Measurements from ENCODE around the gene SORL1. TPM values are rescaled to one million over a fixed set of nuclear protein-coding genes. Genes with fewer than 3 reads are reported as not detected.
A peak's percentile ranks its signal among the peaks of the same experiment; 100 is the strongest.

The SORL1 gene
- total and polyA plus RNA-seq, 2 of the 13 experiments (the other 11 are each of a cell fraction or from before 2014, with no cell fraction given), result 21.3 to 148 TPM

GRCh38 chr11:121563900-121564822, 112.0 kb downstream of the SORL1 start (continued):
- TF ChIP-seq THAP9 (CRISPR knock-in tag; IDR thresholded peaks at IDR 0.05; ENCODE audit: borderline replicate concordance), result no peak
- TF ChIP-seq ZMYM3 (CRISPR knock-in tag; IDR thresholded peaks at IDR 0.05), result no peak

- intact Hi-C loops (cut with micrococcal nuclease; ENCODE audit: unreplicated experiment) (loop anchor here (2.0 kb wide), 1 partner anchor 106 kb away; no protein-coding TSS in a partner anchor), in situ Hi-C loops (cut with HindIII; ENCODE audit: extremely low pct_ligation_motif_present, low pct_unique_long_range_greater_than_20kb) (loop anchor here (5.0 kb wide), 1 partner anchor 113 kb away; the partner anchor contains the start of genes SORL1 and SORL1-AS1)
- CTCF ChIA-PET (ENCODE audit: low intra/inter-chr PET ratio, low total read pairs), result no interaction called here
- DNase-seq (ENCODE audit: low spot score), result peak; percentile 94
- Histone ChIP-seq H3K4me3 (replicated peaks in 1 of 3; ENCODE audit: insufficient read depth in 1 of 3, low read depth in 2 of 3, low read length in 3 of 3) (no peak overlapping the region), H3K79me2 (ENCODE audit: insufficient read depth, low read length) (peaks cover 5% of the 10 kb centered on the region), H4K20me1 (ENCODE audit: insufficient read depth, low read length) (no peaks in the 10 kb centered on the region), H3K27me3 (ENCODE audit: control insufficient read depth in 1 of 2, insufficient read depth in 2 of 2, low read length in 2 of 2) (no peaks in the 10 kb centered on the region), H3K9me3 (ENCODE audit: low read length) (no peaks in the 10 kb centered on the region), H3K27ac (ENCODE audit: extremely low read length, insufficient read depth, low read length) (peak overlapping the region; percentile 94), H3K4me2 (ENCODE audit: low read depth, low read length) (peak overlapping the region; percentile 29), H3K36me3 (replicated peaks in 1 of 2; ENCODE audit: control insufficient read depth in 1 of 2, insufficient read depth in 2 of 2, low read length in 2 of 2) (peaks cover 18 to 40% of the 10 kb centered on the region in 2 experiments), H3K4me1 (ENCODE audit: insufficient read depth, low read length) (peaks cover 80% of the 10 kb centered on the region), H2AFZ (ENCODE audit: low read length) (no peak overlapping the region), H3K9ac (ENCODE audit: insufficient read depth, low read depth, low read length) (peak overlapping the region; percentile 53)
- POLR2A ChIA-PET, result interaction anchor here (2.0 to 4.0 kb wide), 3 partner anchors 11 to 113 kb away, joined by 8 to 21 read pairs (median 12); partner anchors contain the start of genes SORL1 and SORL1-AS1
- BruUV-seq (replicated peaks), result no TSS peak
- WGBS (ENCODE audit: low lambda C conversion rate), result 69% methylated on average over 5 of the region's 5 CpGs
- peak; percentile 86 for ATAC-seq
- FAIRE-seq, result peak; percentile 51
- TF ChIP-seq MXD4 (CRISPR knock-in tag; IDR thresholded peaks at IDR 0.05) (no peak), ZBTB46 (CRISPR knock-in tag; IDR thresholded peaks at IDR 0.05; ENCODE audit: borderline replicate concordance) (no peak), ZNF558 (CRISPR knock-in tag; IDR thresholded peaks at IDR 0.05; ENCODE audit: borderline replicate concordance) (0 out of 2 replicates have a peak, but pooled peaks have one; percentile 67), BCL6 (CRISPR knock-in tag; IDR thresholded peaks at IDR 0.05) (peak; percentile 84), ARNT2 (CRISPR knock-in tag; IDR thresholded peaks at IDR 0.05; ENCODE audit: low read depth) (0 out of 2 replicates have a peak, but pooled peaks have one; percentile 31), CHD2 (IDR thresholded peaks at IDR 0.05; ENCODE audit: low read depth, low read length) (no peak), MED13 (CRISPR knock-in tag; IDR thresholded peaks at IDR 0.05) (peak; percentile 64; the same call in 1 of the 2 replicates), MAFG (CRISPR knock-in tag; IDR thresholded peaks at IDR 0.05) (no peak), JARID2 (CRISPR knock-in tag; IDR thresholded peaks at IDR 0.05; ENCODE audit: insufficient replicate concordance) (peak; percentile 30)
These were observed 113.0 kb downstream of the SORL1 start for GRCh38 chr11:121564948-121565684.

Data from HepG2 (cell line).